Right lobe of liver (tissue), 6 donors: ENCODE results near the gene ARL6IP4. TPM values are rescaled to one million over a fixed set of nuclear protein-coding genes. Genes with fewer than 3 reads are reported as not detected.
A peak's percentile ranks its signal among the peaks of the same experiment; 100 is the strongest.

Experiments used
- ATAC-seq, 4 donors: fragments of 200-7000 bp; cut with Tn5 transposase; one replicate each; pipeline ENCODE4 v1.9.1; 2020; ENCODE audit warnings: mild to moderate bottlenecking in 4 of 4, moderate library complexity in 4 of 4
- DNase-seq, 3 donors: peaks; one replicate each; pipeline ENCODE4 v3.0.0-alpha.2; 2020
- H3K27ac ChIP-seq, 3 donors: fragments of 200-600 bp; one replicate each; pipeline ENCODE4 v1.8.0; 2022
- H3K27me3 ChIP-seq, 2 donors: fragments of 200-600 bp; one replicate each; pipeline ENCODE4 v1.8.0; 2022
- H3K36me3 ChIP-seq, 4 donors: fragments of 200-600 bp; sonication (generic) in 1 of 4; one replicate each; pipeline versions ENCODE4 v1.5.1 to v1.8.0; 2017 to 2022; ENCODE audit warnings: control low read depth in 1 of 4
- H3K4me1 ChIP-seq, 4 donors: fragments of 200-600 bp; sonication (generic) in 1 of 4; one replicate each; pipeline versions ENCODE4 v1.5.1 to v1.8.0; 2017 to 2022; ENCODE audit warnings: control low read depth in 1 of 4
- H3K4me3 ChIP-seq, 3 donors: fragments of 200-600 bp; one replicate each; pipeline ENCODE4 v1.8.0; 2022
- H3K9me3 ChIP-seq, 4 donors: fragments of 200-600 bp; sonication (generic) in 1 of 4; one replicate each; pipeline versions ENCODE4 v1.5.1 to v1.8.0; 2017 to 2022; ENCODE audit warnings: control low read depth in 1 of 4
- CTCF ChIP-seq, 4 donors: fragments of 200-600 bp in 3 of 4; fragments of 450-650 bp in 1 of 4; IDR thresholded peaks; one replicate each; pipeline versions ENCODE4 v1.5.1 to v1.8.0; 2016 to 2022; ENCODE audit warnings: antibody characterized with exemption in 4 of 4, mild to moderate bottlenecking in 2 of 4
- POLR2A ChIP-seq: fragments of 450-650 bp; IDR thresholded peaks from one replicate; pipeline ENCODE4 v1.6.1; 2017; ENCODE audit warnings: antibody characterized with exemption, mild to moderate bottlenecking
- WGBS: methylation state at CpG from one replicate; pipeline ENCODE4 v1.1.6; 2018; ENCODE audit warnings: low coverage, low lambda C conversion rate; ENCODE audit not compliant: insufficient coverage; ENCODE audit errors: missing lambda C conversion rate; 5-methylcytosine and 5-hydroxymethylcytosine counted together
- intact Hi-C, 2 donors: fragments of 100-400 bp; cut with DNase I; formaldehyde crosslinking; loops; one replicate each; pipeline versions ENCODE4 v1.11.2 to v1.14.1; 2022
- microRNA-seq, 2 donors: library from miRNA; unstranded; fragments of <30 nt; microRNA quantifications; one replicate each; pipeline ENCODE4, GENCODE V29; 2019 to 2020
- small RNA-seq, 2 experiments: library from RNA; depleted of rRNA; stranded (forward); fragments of <200 nt; gene quantifications; one replicate each; pipeline ENCODE3, GENCODE V24; 2016
- total RNA-seq, 6 experiments: library from RNA; depleted of rRNA in 2 of 6; stranded (reverse); fragments of >200 nt in 2 of 6; fragmentation: NEBNext Ultra II Directional in 3 of 6; extraction: Animal tissue kit (Norgen Biotek cat#: 25700) in 3 of 6; gene quantifications; one replicate each; pipeline versions ENCODE4 v1.1.0 to v1.2.4, GENCODE V29; 2016 to 2023
- donor health status: DM: no; HTN: yes; CAD: no.
- donor health status: DM: no; HTN: no; CAD: no.
- donor health status: DM: no; HTN: no; CAD: no.
- donor health status: DM: no; HTN: yes; CAD: no.
- donor health status: DM: no; HTN: yes; CAD: no.

ARL6IP4 gene
- total RNA-seq, 6 experiments from 2014 or later = 84.7 to 146 (median 110) TPM

GRCh38 chr12:123031171-123031845 is 50.8 kb downstream of the ARL6IP4 start:
- TF ChIP-seq CTCF (IDR thresholded peaks at IDR 0.05) (no peak), POLR2A (no peak)
- ATAC-seq = no peak
- Histone ChIP-seq H3K9me3 (no peaks in the 10 kb centered on the region), H3K4me1 (no peaks in the 10 kb centered on the region), H3K27ac (no peak overlapping the region), H3K27me3 (no peaks in the 10 kb centered on the region), H3K4me3 (no peak overlapping the region), H3K36me3 (peaks cover 0 to 9% (median 3%) of the 10 kb centered on the region in 4 donors)
- intact Hi-C loops = no loop called here
- WGBS = 81% methylated on average over 3 of the region's 10 CpGs
- DNase-seq = peak in 1 of 3 donors; percentile 37

Small RNAs within 50 kb of the gene (microRNA-seq; reads per million reads assigned to microRNA genes)
- gene MIR4304 = 0 reads per million in 2 donors

Small RNAs within 50 kb of the gene (small RNA-seq; reads per million reads assigned to genes)
- gene ARL6IP4 = 0 reads per million in 2 experiments
- 0 reads per million in 2 experiments for gene MIR4304

Other genes starting within 250 kb of the ARL6IP4 start
- not detected for gene HCAR1, start 249.8 kb upstream of the ARL6IP4 start, total RNA-seq
- 10 to 100 TPM; 11.3 to 18.2 (median 14.5) TPM for gene DENR, start 227.9 kb upstream of the ARL6IP4 start, total RNA-seq
- under 1 TPM in 5 of 6 experiments, not detected in 1; 0.07 to 0.35 (median 0.12) TPM for gene CCDC62, start 206.1 kb upstream of the ARL6IP4 start, total RNA-seq
- gene HIP1R, start 145.2 kb upstream of the ARL6IP4 start, total RNA-seq = 10 to 100 TPM; 23.6 to 37.2 (median 27.8) TPM
- gene VPS37B, start 84.6 kb upstream of the ARL6IP4 start, total RNA-seq = 1 to 10 TPM; 5.2 to 6.7 (median 6.0) TPM
- 1 to 10 TPM in 2 of 6 experiments, under 1 TPM in 4; 0.48 to 1.4 (median 0.94) TPM for gene ABCB9, start 14.2 kb upstream of the ARL6IP4 start, total RNA-seq
- 10 to 100 TPM in 5 of 6 experiments, 1 to 10 TPM in 1; 9.9 to 18.8 (median 14.1) TPM for gene OGFOD2, start 5.4 kb upstream of the ARL6IP4 start, total RNA-seq
- gene PITPNM2, start 170.4 kb downstream of the ARL6IP4 start, total RNA-seq = 10 to 100 TPM in 4 of 6 experiments, 1 to 10 TPM in 2; 5.8 to 24.7 (median 14.2) TPM